HCT116 (cell line): ENCODE data around the gene EHF.

Source experiments
- ATF3 ChIP-seq: IDR thresholded peaks from 2 replicates; pipeline ENCODE4 v1.6.1; 2012
- CTCF ChIP-seq, 3 experiments: fragments of 200-600 bp in 1 of 3; sonication (generic) in 1 of 3; IDR thresholded peaks in 2 of 3; conservative IDR thresholded peaks in 1 of 3; 2 replicates each; pipeline ENCODE4 v1.5.1; 2012 to 2017; ENCODE audit warnings: low read depth in 2 of 3, low read length in 2 of 3, antibody characterized with exemption in 1 of 3, borderline replicate concordance in 1 of 3, control low read depth in 1 of 3, mild to moderate bottlenecking in 1 of 3, mixed read lengths in 1 of 3, mixed run types in 1 of 3, moderate library complexity in 1 of 3; ENCODE audit not compliant: insufficient read depth in 1 of 3
- EGR1 ChIP-seq: IDR thresholded peaks from 2 replicates; pipeline ENCODE4 v1.6.1; 2012; ENCODE audit warnings: low read depth
- EZH2 ChIP-seq: fragments of 200-600 bp; sonication (generic); IDR thresholded peaks from 2 replicates; pipeline ENCODE4 v1.6.1; 2017; ENCODE audit warnings: antibody characterized with exemption, mixed run types
- EZH2phosphoT487 ChIP-seq: fragments of 200-600 bp; IDR thresholded peaks from 2 replicates; pipeline ENCODE4 v1.6.1; 2018; ENCODE audit warnings: antibody characterized with exemption, borderline replicate concordance
- MAX ChIP-seq: IDR thresholded peaks from 2 replicates; pipeline ENCODE4 v1.6.1; 2012
- POLR2A ChIP-seq: IDR thresholded peaks from 2 replicates; pipeline ENCODE4 v1.7.0; 2011; ENCODE audit warnings: borderline replicate concordance; ENCODE audit not compliant: insufficient read depth, insufficient read length; ENCODE audit errors: extremely low read depth
- REST ChIP-seq: IDR thresholded peaks from 2 replicates; pipeline ENCODE4 v1.6.1; 2012; ENCODE audit warnings: low read depth
- SIN3A ChIP-seq: IDR thresholded peaks from 2 replicates; pipeline ENCODE4 v1.6.1; 2012; ENCODE audit warnings: low read depth
- SP1 ChIP-seq: IDR thresholded peaks from 2 replicates; pipeline ENCODE4 v1.6.1; 2012; ENCODE audit warnings: low read depth
- ZBTB33 ChIP-seq: IDR thresholded peaks from 2 replicates; pipeline ENCODE4 v1.6.1; 2011; ENCODE audit warnings: mild to moderate bottlenecking, low read length, moderate library complexity; ENCODE audit not compliant: insufficient replicate concordance; ENCODE audit errors: extremely low read depth
- ZNF274 ChIP-seq: fragments of 200-500 bp; sonication (Bioruptor generic); IDR thresholded peaks from 2 replicates; pipeline ENCODE4 v1.6.1; 2014; ENCODE audit warnings: mild to moderate bottlenecking, low read depth, low read length, inconsistent platforms

GRCh38 chr11:34588023-34588422 lies 32.9 kb upstream of the EHF start:
- TF ChIP-seq CTCF (IDR thresholded peaks at IDR 0.05 in 2 of 3, conservative IDR thresholded peaks at IDR 0.05 in 1 of 3; ENCODE audit: borderline replicate concordance in 1 of 3, insufficient read depth in 1 of 3, low read depth in 2 of 3, low read length in 2 of 3), result no peak
- TF ChIP-seq SIN3A, result no peak
- no peak for TF ChIP-seq EZH2
- no peak for TF ChIP-seq ZNF274
- TF ChIP-seq EZH2phosphoT487, result no peak
- TF ChIP-seq ATF3, result no peak
- TF ChIP-seq ZBTB33, result no peak
- no peak for TF ChIP-seq EGR1
- TF ChIP-seq REST, result no peak
- TF ChIP-seq POLR2A, result no peak
- no peak for TF ChIP-seq SP1
- TF ChIP-seq MAX, result no peak
